A673 (cell line): ENCODE measurements around the gene TACR2. TPM values are rescaled to one million over a fixed set of nuclear protein-coding genes. Genes with fewer than 3 reads are reported as not detected.

Source experiments
- BruUV-seq: library from RNA; stranded (reverse); fragments of 400-500 nt; replicated peaks from 2 replicates; lab custom pipeline; 2021; lab: Mats Ljungman, UMichigan
- CTCF ChIA-PET: fragments of 300-600 bp; sonication (Branson Sonifier 250); formaldehyde crosslinking; loops from one replicate; lab custom pipeline; 2022; ENCODE audit warnings: antibody characterized with exemption; lab: Charles Lee
- POLR2A ChIA-PET: fragments of 300-600 bp; sonication (Branson Sonifier 250); formaldehyde crosslinking; loops from one replicate; lab custom pipeline; 2022; ENCODE audit warnings: antibody characterized with exemption; ENCODE audit not compliant: low non-redundant PET; lab: Charles Lee
- DNase-seq: peaks from one replicate; pipeline ENCODE4 v3.0.0-alpha.2; 2015; ENCODE audit warnings: low spot score
- H3K27ac ChIP-seq: fragments of 200-600 bp; sonication (generic); 2 replicates; pipeline ENCODE4 v1.5.1; 2016; ENCODE audit warnings: mixed run types, low read depth, mild to moderate bottlenecking, mixed read lengths, antibody characterized with exemption, low read length; ENCODE audit not compliant: poor library complexity, severe bottlenecking
- H3K27me3 ChIP-seq: fragments of 200-600 bp; sonication (generic); replicated peaks from 2 replicates; pipeline ENCODE4 v1.6.1; 2017; ENCODE audit warnings: mixed run types, low read depth, mild to moderate bottlenecking, mixed read lengths, antibody characterized with exemption, low read length; ENCODE audit not compliant: insufficient read depth, poor library complexity
- H3K36me3 ChIP-seq: fragments of 200-600 bp; sonication (generic); 2 replicates; pipeline ENCODE4 v1.6.1; 2016; ENCODE audit warnings: mixed run types, mild to moderate bottlenecking, mixed read lengths, antibody characterized with exemption, low read length; ENCODE audit not compliant: insufficient read depth, poor library complexity, severe bottlenecking
- H3K4me1 ChIP-seq: fragments of 200-600 bp; sonication (generic); 2 replicates; pipeline ENCODE4 v1.6.1; 2017; ENCODE audit warnings: mixed run types, mild to moderate bottlenecking, mixed read lengths, antibody characterized with exemption, low read length; ENCODE audit not compliant: insufficient read depth, poor library complexity, severe bottlenecking
- H3K4me3 ChIP-seq: fragments of 200-600 bp; sonication (generic); 2 replicates; pipeline ENCODE4 v1.5.1; 2016; ENCODE audit warnings: low read depth, mixed run types, mild to moderate bottlenecking, mixed read lengths, low read length; ENCODE audit not compliant: poor library complexity, severe bottlenecking
- H3K9me3 ChIP-seq: fragments of 200-600 bp; sonication (generic); 2 replicates; pipeline ENCODE4 v1.6.1; 2016; ENCODE audit warnings: mixed run types, low read depth, mild to moderate bottlenecking, mixed read lengths, antibody characterized with exemption, low read length; ENCODE audit not compliant: poor library complexity, severe bottlenecking
- EZH2 ChIP-seq: fragments of 200-600 bp; sonication (generic); IDR thresholded peaks from 2 replicates; pipeline ENCODE4 v1.6.1; 2017; ENCODE audit warnings: borderline replicate concordance, low read depth, mild to moderate bottlenecking, mixed read lengths, antibody characterized with exemption, low read length; ENCODE audit not compliant: poor library complexity, severe bottlenecking
- intact Hi-C: fragments of 100-400 bp; cut with micrococcal nuclease; formaldehyde crosslinking; loops from one replicate; pipeline ENCODE4 v1.10.0; 2022; ENCODE audit not compliant: unreplicated experiment
- total RNA-seq: library from RNA; stranded (reverse); gene quantifications from 2 replicates; pipeline ENCODE4 v1.2.3, GENCODE V29; 2021
- TF ChIP-seq, protein P1 (sequence below): fragments of 300-800, 200-600 bp; sonication (generic); conservative IDR thresholded peaks from 2 replicates; pipeline ENCODE4 v1.5.1; 2017; ENCODE audit warnings: low read depth, mild to moderate bottlenecking, antibody characterized with exemption, low read length, moderate library complexity, mixed read lengths

The TACR2 gene
- total RNA-seq, 1 experiment from 2014 or later = 0.21 TPM

DNA sequence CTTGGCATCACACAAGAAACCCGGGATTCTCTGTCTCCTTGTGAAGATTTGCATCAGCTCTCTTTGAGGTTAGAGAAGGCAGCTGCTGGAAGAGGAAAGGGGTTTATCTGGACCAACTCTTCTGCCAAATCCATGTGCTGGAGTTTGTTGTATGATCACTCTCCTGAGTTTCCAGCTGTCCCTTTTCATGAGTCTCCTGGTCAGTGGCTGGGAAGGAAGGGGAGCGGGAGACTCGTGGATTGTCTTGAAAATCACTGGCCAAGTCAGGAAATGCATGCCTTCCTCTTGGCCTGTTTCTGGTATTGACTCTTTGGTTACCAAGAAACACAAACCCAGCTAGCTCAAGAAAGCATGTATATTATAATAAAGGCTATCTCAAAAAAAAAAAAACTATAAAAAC lies 38.8 kb downstream of the TACR2 start:
- no peak for TF ChIP-seq EZH2
- TF ChIP-seq, protein P1, sequence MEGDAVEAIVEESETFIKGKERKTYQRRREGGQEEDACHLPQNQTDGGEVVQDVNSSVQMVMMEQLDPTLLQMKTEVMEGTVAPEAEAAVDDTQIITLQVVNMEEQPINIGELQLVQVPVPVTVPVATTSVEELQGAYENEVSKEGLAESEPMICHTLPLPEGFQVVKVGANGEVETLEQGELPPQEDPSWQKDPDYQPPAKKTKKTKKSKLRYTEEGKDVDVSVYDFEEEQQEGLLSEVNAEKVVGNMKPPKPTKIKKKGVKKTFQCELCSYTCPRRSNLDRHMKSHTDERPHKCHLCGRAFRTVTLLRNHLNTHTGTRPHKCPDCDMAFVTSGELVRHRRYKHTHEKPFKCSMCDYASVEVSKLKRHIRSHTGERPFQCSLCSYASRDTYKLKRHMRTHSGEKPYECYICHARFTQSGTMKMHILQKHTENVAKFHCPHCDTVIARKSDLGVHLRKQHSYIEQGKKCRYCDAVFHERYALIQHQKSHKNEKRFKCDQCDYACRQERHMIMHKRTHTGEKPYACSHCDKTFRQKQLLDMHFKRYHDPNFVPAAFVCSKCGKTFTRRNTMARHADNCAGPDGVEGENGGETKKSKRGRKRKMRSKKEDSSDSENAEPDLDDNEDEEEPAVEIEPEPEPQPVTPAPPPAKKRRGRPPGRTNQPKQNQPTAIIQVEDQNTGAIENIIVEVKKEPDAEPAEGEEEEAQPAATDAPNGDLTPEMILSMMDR = no peak
- H3K9me3 ChIP-seq = no peaks in the 10 kb centered on the region
- ChIA-PET CTCF (no interaction called here), POLR2A (no interaction called here)
- BruUV-seq = no TSS peak
- DNase-seq = no peak
- no peak overlapping the region for H3K4me3 ChIP-seq
- H3K4me1 ChIP-seq = peaks cover 5% of the 10 kb centered on the region
- no peak overlapping the region for H3K27ac ChIP-seq
- H3K36me3 ChIP-seq = peaks cover 33% of the 10 kb centered on the region
- H3K27me3 ChIP-seq = no peaks in the 10 kb centered on the region
- intact Hi-C loops = no loop called here

- no peaks in the 10 kb centered on the region for H3K27me3 ChIP-seq
- ChIA-PET POLR2A (no interaction called here), CTCF (no interaction called here)
- peaks cover 5% of the 10 kb centered on the region for H3K4me1 ChIP-seq
- peaks cover 30% of the 10 kb centered on the region for H3K36me3 ChIP-seq
- intact Hi-C loops = no loop called here
- H3K9me3 ChIP-seq = no peaks in the 10 kb centered on the region
- H3K27ac ChIP-seq = no peak overlapping the region
- no TSS peak for BruUV-seq
- TF ChIP-seq EZH2 = no peak
- TF ChIP-seq, protein P1 = no peak
- no peak for DNase-seq
- H3K4me3 ChIP-seq = no peak overlapping the region
Observed at GRCh38 chr10:69377191-69377590, 39.5 kb downstream of the TACR2 start.

- CTCF ChIA-PET = no interaction called here
- no peaks in the 10 kb centered on the region for H3K27me3 ChIP-seq
Observed at GRCh38 chr10:69376662-69377061, 40.1 kb downstream of the TACR2 start.

More at GRCh38 chr10:69376662-69377061, 40.1 kb downstream of the TACR2 start:
- Histone ChIP-seq H3K4me1 (peaks cover 5% of the 10 kb centered on the region), H3K9me3 (no peaks in the 10 kb centered on the region), H3K27ac (no peak overlapping the region), H3K4me3 (no peak overlapping the region), H3K36me3 (peaks cover 30% of the 10 kb centered on the region)
- DNase-seq = no peak
- intact Hi-C loops = no loop called here
- POLR2A ChIA-PET = no interaction called here
- BruUV-seq = no TSS peak
- no peak for TF ChIP-seq EZH2
- TF ChIP-seq, protein P1 = no peak
